ENCODE results near the gene MIEN1.
A peak's percentile ranks its signal among the peaks of the same experiment; 100 is the strongest.
"Not testable (repeated sequence)": the region's sequence is repeated elsewhere in the genome, so short reads cannot be mapped to it uniquely, and the experiment has no call there.

The MIEN1 gene

DNA sequence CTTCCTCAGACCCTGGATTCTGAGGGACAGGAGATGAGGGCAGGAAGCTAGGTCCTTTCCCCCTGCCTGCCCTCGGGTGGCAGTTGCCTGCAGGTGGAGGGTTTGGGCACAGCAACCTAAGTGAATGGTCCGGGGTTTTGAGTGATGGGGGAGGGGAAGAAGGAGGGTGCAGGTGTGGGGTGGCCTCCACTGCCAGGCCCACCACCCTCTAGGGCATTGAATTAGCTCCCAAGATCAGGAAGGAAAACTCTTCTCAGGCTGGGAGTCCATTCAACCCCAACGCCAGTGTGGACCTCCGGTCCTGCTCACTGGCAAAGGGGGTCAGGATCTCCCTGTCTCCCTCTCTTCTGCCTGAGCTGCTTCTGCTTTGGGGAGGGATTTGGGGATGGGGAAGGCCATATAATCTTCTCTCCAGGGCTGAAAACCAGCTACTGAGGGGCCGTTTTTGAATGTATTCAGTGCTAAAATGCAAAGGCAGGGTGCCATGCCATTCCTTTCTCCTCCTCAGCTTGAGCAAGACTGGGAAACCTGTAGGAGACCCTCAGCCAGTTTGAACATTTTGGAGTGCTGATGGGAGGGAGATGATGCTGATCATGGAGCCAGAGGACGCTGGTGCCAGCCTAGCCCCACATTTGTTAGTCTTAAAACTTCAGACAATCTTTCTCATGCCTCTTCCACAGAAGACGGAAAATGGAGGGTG lies 26.2 kb upstream of the MIEN1 start:
- no peak for DNase-seq (ENCODE audit: insufficient read length, low spot score)
- no peak for FAIRE-seq

DNA sequence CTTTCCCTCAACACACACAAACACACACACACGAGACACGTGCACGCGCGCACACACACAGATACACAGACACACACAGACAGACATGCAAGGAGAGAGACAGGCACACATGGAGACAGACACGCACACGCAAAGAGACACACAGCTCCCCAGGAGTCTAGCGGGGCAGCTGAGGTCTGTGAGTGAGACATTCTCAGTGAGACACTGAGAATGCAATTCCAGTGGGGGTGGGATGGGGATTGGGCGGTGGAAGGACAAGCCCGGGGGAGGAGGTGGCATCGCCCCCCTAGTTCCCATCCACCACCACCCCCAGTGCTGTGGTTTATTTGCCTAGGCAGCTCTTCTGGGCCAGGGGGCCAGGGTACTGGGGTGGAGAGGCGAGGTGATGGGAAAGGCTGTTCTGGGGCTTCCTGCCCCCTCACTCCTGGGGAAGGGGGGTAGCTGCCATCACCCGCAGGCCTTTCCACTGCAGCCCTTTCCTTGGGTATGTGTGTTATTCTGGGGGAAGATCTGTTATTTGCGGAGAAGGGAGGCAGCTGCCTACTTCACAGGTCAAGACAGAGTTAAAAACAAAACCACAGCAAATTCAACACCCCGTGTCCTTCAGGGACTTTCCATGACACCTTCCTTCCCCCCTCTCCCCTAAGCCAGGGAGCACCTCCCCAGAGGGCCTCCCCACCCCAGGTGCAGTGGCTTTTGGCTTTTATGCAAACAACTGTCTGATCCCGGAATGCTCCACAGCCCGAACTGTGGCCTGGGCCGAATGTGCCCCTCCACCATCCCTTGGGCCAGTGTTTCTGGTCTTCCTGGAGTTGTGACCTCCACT lies 25.4 kb upstream of the MIEN1 start:
- peak; percentile 90 for FAIRE-seq
- no peak for DNase-seq (ENCODE audit: insufficient read length, low spot score)

DNA sequence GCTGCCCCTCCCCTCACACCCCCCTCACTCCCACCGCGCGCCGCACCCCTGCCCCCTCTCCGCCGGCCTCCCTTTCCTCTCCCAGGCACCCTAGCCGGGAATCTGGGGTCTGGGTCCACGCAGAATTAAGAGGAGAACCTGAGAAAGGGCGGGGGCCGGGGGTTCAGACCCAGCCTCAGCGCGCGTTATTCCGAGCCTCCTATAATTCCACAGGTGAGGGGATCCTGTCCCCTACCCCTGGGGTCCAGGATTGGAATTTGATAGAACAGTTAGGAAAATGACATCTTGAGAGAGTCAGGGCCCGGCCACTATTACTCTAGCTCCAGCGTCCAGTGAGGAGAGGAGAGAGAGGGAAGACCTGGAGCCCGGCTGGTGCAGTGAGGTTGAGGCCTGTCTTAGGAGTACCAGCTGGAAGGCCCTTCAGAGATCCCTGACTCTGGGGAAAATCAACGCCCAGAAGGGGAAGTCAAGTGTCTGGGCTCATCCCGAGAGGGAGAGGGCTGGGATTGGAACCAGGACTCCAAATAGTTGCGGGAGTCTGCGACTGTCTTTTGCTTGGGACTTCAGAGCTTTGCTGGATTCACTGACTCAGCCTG lies 24.7 kb upstream of the MIEN1 start:
- FAIRE-seq (no peak), DNase-seq (ENCODE audit: insufficient read length, low spot score) (no peak)

DNA sequence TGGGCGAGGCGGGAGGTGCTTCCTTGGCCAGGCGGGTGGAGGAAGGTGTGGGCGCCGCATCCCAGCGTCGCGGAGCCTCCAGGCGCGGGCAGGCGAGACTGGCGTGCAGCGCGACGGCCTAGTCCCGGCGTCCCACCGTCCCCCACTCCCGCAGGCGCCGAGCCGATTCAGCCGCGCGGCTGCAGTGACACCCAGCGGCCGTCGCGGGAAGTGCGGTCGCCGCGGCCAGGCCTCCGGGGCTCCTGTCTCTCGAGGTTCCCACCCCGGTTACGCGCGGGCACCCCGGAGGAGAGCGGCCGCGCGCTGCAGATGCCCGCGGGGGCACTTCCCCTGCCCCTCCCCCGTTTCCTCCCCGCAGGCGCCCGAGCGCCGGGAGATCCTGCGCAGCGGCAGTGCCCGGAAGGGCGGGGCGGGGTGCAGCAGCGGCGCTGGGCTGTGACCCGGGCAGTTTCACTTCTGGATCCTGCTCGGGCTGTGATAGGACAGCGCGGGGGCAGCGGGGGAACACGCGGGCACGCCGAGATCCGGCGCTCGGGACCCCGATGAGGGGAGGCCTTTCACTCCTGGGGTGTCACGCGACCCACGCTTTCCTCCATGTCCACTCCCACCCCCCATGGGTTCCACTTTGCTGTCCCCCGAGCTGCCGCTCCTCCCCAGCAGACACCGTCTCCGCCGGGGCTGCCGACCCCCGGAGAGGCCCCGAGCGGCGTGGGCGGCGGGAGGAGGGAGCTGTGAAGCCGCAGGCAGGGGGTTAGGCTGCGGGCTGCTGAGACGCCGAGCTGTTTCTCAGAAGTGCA lies 24.0 kb upstream of the MIEN1 start:
- FAIRE-seq = peak; percentile 96

DNA sequence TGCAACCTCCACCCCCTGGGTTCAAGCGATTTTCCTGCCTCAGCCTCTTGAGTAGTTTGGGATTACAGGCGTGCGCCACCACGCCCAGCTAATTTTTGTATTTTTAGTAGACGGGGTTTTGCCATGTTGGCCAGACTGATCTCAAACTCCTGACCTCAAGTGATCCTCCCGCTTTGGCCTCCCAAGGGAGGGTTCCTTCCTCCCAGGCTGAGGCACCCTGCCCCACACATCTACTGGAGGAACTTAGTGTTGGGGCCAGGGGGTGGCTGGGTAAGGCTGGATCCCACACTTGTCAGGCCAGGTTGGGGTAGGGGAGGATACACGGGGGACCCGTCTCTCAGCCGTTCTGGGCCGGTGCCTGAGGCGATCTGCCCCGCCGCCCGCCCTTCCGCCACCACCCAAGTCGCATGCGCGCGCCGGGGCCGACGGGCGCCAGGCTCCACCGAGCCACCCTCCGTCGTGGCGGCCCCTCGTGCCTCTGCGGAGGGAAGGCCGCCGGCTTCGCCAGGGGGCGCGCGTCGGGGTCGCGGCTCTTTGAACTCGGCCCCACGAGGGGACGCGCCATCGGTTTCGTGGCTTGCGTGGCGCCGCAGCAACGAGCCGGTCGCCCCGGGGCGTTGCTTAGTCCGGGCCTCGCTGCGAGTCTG lies 23.3 kb upstream of the MIEN1 start:
- no peak for FAIRE-seq
- DNase-seq (ENCODE audit: insufficient read length, low spot score) = no peak

More for the DNA sequence above, 24.0 kb upstream of the MIEN1 start:
- peak; percentile 99 for DNase-seq (ENCODE audit: insufficient read length, low spot score)

DNA sequence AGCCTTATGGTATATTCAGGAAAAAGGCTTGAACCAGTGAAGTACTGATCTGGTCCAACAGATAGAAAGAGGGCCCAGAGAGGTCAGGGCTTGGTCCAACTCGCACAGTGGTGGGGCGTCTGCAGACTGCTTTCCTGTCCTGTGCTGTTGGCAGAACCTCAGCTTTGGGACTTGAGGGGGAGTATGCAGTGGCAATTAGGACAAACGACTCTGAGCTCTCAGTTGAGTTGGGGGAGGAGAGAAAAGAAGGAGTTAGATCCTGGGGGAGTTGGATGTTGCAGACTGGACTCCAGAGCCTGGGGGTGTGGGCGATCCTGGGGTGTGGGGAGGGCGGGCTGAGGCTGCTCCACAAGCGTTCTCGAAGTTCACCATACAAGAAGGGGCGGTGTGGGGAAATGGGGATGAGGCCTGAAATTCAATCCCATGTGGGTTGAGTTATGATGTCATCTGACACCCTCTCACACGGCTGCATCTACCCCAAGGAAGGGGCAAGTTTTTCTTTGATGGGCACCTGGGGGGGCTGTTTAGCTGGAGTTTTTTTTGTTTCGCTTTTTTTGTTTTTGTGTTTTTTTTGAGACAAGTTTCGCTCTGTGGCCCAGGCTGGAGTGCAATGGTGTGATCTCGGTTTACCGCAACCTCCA lies 22.0 kb upstream of the MIEN1 start:
- DNase-seq (ENCODE audit: insufficient read length, low spot score) (no peak), FAIRE-seq (no peak)

DNA sequence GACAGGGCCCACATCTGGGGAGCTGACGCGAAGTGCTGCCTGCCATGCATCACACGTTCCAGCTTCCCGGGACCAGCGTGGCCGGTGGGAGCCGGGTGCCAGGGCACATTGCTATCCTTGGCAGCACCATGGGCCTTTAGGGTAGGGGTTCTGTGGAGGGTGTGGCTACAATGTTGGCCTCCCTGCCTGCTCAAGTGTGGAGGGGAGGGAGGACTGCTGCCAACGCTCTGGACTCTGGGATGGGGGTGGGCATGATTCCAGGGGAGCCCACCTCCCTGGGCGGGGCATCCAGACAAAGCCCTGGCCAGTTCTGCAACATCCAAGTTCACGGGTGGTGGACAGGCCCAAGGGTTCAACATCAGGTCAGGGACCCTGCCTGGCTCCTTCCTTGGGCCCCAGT lies 21.3 kb upstream of the MIEN1 start:
- DNase-seq (ENCODE audit: insufficient read length, low spot score) = no peak
- FAIRE-seq = no peak

DNA sequence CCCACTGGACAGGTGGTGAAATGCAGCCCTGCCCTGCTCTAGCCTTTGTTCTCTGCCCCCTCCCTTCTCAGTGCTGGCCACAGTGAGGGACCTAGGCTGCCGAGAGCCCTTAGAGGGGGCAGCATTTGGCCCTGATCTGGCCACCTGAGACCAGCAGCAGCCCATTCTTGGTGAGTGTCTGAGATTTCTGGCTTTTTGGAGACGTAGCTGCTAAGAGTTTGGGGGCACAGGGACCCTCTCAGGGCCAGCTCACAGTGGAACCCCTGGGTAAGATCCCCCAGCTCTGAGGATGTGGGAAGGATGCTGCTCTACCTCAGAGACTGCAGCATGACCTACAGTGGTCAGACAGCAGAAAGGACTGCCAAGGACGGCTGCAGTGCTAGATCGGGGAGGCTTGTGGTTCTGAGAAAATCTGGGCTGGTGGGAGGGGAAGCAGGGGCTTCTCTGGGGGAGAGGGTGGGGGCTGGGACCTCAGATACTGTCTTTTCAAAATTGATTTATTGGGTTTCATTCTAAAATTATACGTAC lies 20.7 kb upstream of the MIEN1 start:
- DNase-seq (ENCODE audit: insufficient read length, low spot score) (no peak), FAIRE-seq (no peak)

DNA sequence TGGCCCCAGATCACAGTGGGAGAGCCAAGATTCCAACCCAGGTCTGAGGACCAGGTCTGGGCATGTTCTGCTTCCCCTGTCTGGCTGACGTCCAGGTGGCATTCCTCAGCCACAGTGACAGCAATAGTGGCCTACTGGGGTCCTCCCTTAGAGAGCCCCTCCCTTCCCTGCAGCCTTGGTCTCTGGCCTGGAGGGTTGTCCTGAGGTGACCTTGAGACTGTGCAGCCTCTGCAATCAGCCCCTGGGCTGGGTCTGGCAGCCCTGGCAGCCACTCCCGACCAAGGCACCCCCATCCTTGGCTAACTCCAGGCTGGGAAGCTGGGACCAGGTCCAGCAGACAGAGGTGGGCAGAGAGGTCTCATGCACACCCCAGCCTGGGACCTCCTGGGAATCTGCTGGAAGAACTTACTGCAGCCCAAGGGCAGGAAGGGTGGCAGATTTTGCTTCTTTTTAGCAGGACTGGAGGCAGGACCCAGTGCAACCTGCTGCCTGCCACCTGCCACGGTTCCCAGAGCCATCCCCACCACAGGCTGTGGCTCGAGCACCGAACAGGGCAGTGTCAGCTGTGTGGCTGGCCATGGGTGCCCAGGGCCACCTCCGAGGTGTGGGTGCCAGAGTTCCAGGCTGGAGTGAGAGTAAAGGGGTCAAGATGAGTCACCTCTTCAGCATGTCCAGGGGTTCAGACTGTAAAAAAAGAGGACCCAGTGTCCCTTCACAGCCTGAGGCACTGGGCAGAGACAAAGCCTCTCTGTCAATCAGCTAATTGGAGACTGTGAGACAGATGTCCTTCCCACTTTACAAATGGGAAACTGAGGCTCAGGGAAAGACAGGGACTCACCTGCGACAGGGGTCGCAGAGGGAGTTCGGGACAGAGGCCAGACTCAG lies 20.0 kb upstream of the MIEN1 start:
- FAIRE-seq = peak; percentile 93
- DNase-seq (ENCODE audit: insufficient read length, low spot score) = peak; percentile 84

DNA sequence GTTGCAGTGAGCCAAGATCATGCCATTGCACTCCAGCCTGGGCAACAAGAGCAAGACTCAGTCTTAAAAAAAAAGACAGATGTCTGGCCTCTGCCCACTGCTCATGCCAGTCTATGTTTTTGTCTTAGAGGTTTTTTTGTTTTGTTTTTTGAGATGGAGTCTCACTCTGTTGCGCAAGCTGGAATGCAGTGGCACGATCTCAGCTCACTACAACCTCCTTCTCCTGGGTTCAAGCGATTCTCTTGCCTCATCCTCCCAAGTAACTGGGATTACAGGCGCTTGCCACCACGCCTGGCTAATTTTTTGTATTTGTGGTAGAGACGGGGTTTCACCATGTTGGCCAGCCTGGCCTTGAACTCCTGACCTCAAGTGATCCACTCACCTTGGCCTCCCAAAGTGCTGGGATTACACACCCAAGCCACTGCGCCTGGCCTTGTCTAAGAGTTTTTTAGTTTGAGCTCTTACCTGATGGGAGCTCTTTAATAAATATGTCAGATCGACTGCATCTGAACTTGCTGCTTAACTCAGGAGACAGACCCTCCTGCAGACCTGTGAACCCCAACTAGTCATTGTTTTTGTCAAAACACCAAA lies 18.2 kb upstream of the MIEN1 start:
- not testable (repeated sequence) for DNase-seq (ENCODE audit: insufficient read length, low spot score); FAIRE-seq

DNA sequence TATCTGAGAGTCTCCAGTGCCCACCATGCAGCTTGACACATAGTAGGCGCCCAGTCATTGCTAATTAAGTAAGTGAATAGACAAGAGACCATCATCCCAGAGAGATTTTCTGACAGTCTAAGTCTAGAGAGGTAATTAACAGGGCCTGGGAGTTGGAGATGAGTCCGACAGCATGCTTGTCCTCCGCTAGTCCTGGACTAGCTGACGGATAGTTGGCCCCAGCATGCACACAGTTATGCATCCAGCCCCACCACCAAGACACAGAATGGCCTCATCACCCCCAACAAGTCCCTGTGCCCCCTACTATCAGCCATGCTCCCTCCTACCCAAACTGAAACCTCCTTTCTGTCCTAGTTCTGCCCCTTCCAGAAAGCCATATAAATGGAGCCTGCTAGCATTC lies 17.4 kb upstream of the MIEN1 start:
- DNase-seq (ENCODE audit: insufficient read length, low spot score) (no peak), FAIRE-seq (no peak)

DNA sequence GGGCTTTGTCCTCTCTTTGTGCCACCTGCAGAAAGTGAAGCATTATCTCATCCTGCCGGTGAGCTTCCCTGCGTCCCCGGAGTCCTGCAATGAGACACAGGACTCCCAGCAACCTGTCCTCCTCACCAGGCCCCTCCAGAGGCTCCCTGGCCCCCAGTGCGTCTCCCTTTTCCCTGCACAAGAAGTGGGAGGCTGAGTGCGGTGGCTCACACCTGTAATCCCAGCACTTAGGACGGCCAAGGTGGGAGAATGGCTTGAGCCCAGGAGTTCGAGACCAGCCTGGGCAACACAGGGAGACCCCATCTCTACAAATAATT lies 15.8 kb upstream of the MIEN1 start:
- FAIRE-seq (no peak), DNase-seq (ENCODE audit: insufficient read length, low spot score) (no peak)

DNA sequence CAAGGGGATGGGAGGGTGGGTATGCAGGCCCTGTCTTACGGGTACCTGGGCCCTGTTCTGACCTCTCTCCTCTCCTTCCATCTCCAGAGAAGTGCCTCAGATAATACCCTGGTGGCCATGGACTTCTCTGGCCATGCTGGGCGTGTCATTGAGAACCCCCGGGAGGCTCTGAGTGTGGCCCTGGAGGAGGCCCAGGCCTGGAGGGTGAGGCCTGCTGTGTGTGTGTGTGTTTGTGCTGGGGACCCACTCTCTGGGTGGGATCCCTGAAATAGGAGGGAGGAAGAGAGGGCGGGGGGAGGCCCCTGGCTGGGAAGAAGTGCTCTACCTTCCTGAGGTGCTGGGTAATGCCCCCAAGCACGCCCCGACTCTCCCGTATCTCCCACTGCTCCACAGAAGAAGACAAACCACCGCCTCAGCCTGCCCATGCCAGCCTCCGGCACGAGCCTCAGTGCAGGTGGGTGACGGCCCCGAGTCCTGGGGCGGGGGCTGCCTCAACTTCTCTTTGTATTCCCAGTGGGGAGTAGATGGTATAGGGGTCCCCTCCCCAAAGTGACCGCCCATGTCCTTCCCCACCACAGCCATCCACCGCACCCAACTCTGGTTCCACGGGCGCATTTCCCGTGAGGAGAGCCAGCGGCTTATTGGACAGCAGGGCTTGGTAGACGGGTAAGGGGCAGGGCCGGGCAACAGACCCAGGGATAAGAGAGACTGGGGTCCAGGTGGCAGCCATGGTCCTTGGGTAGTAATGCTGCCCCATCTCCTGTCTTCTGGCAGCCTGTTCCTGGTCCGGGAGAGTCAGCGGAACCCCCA lies 15.2 kb upstream of the MIEN1 start:
- DNase-seq (ENCODE audit: insufficient read length, low spot score) (no peak), FAIRE-seq (no peak)

DNA sequence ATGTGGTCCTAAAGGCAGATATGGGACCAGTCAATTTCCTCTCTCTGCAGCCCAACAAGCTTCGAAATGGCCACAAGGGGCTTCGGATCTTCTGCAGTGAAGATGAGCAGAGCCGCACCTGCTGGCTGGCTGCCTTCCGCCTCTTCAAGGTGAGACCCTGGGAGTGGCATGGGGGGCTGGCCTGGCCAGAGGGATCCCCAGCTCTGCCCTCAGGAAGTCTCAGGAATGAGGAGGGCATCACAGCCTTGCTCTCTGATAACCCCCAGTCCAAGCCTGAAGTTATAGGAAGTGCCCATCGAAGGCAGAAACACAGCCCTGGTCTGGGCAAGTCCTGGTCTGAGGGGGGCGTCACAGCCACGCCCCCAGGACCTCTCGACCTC lies 14.5 kb upstream of the MIEN1 start:
- FAIRE-seq (no peak), DNase-seq (ENCODE audit: insufficient read length, low spot score) (no peak)

DNA sequence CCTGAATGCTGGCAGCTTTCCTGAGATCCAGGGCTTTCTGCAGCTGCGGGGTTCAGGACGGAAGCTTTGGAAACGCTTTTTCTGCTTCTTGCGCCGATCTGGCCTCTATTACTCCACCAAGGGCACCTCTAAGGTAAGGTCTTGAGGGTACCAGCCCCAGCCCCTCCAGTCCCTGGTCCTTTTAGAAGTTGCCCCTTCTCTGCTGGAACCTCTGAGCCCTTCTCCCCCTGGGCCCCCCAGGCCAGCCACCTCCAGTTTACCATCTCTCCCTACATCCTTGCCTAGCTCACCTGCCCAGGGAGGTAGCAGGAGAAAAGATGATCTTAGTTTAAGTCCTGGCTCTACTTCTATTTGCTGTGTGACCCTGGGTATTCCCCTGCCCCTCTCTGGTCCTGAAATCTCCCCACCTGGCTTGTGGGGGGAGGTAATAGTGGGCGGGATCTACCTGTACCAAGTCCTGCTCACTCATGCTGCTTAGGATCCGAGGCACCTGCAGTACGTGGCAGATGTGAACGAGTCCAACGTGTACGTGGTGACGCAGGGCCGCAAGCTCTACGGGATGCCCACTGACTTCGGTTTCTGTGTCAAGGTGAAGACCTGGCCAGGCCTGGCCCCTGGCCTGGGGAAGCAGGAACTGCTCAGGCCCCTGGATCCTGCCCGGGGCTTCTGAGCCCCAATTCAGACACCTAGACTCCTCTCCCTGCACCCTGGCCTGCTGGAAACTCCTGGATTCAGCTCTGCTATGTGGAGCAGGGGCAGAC lies 13.9 kb upstream of the MIEN1 start:
- no peak for DNase-seq (ENCODE audit: insufficient read length, low spot score)
- FAIRE-seq = no peak

DNA sequence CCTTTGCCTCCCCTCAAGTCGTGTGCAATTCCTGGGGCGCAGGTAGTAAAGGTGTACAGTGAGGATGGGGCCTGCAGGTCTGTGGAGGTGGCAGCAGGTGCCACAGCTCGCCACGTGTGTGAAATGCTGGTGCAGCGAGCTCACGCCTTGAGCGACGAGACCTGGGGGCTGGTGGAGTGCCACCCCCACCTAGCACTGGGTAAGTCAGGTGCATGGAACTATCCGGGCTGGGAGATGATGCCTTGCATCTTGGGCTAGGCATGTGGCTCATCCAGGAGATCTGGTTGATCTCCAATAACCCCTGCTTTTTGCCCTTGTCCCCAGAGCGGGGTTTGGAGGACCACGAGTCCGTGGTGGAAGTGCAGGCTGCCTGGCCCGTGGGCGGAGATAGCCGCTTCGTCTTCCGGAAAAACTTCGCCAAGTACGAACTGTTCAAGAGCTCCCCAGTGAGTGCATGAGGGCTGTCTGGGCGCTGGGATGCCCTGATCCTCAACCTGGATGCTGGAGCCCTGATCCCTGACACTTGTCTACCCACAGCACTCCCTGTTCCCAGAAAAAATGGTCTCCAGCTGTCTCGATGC lies 12.6 kb upstream of the MIEN1 start:
- FAIRE-seq (peak; percentile 62), DNase-seq (ENCODE audit: insufficient read length, low spot score) (no peak)

Data from HTR-8/SVneo (cell line).